Esophagus muscularis mucosa (tissue), 4 donors: ENCODE data around the gene CDC6.

Experiments used
- EP300 ChIP-seq: sonication (generic); formaldehyde crosslinking; IDR thresholded peaks from one replicate; pipeline ENCODE4 v1.6.1; 2017; ENCODE audit warnings: antibody characterized with exemption
- POLR2A ChIP-seq: fragments of 450-650 bp; IDR thresholded peaks from one replicate; pipeline ENCODE4 v1.6.1; 2017; ENCODE audit warnings: antibody characterized with exemption, moderate library complexity, mild to moderate bottlenecking, low read depth
- POLR2AphosphoS5 ChIP-seq, 2 donors: sonication (generic); formaldehyde crosslinking; IDR thresholded peaks; one replicate each; pipeline ENCODE4 v1.6.1; 2017; ENCODE audit warnings: antibody characterized with exemption in 2 of 2
- TF ChIP-seq, protein P1 (sequence below), 3 experiments: fragments of 200-600 bp in 2 of 3; fragments of 450-650 bp in 1 of 3; sonication (generic) in 2 of 3; IDR thresholded peaks; one replicate each; pipeline ENCODE4 v1.5.1; 2017 to 2019; ENCODE audit warnings: antibody characterized with exemption in 3 of 3, mild to moderate bottlenecking in 2 of 3, moderate library complexity in 1 of 3

DNA sequence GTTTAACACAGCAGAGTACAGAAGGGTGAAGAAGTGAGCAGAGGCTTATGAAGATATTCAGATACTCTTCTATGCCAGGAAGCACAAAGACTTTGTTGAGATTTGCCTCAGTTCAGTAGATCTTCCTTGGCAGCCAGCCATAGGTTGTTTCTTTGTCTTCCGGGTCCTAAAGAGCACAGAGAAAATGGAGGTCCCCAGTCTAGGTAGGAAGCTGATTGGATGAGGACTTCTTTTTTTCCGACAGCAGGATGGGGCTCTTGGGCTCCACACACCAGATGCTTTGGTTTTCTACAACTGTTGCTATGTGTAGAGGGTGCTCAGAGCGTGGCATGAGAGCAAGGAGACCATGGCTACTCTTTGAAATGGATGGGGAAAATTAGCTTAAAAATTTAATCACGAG, 8.3 kb upstream of the CDC6 start:
- TF ChIP-seq POLR2A (no peak), POLR2AphosphoS5 (IDR thresholded peaks at IDR 0.05) (no peak), EP300 (no peak)
- TF ChIP-seq, protein P1, sequence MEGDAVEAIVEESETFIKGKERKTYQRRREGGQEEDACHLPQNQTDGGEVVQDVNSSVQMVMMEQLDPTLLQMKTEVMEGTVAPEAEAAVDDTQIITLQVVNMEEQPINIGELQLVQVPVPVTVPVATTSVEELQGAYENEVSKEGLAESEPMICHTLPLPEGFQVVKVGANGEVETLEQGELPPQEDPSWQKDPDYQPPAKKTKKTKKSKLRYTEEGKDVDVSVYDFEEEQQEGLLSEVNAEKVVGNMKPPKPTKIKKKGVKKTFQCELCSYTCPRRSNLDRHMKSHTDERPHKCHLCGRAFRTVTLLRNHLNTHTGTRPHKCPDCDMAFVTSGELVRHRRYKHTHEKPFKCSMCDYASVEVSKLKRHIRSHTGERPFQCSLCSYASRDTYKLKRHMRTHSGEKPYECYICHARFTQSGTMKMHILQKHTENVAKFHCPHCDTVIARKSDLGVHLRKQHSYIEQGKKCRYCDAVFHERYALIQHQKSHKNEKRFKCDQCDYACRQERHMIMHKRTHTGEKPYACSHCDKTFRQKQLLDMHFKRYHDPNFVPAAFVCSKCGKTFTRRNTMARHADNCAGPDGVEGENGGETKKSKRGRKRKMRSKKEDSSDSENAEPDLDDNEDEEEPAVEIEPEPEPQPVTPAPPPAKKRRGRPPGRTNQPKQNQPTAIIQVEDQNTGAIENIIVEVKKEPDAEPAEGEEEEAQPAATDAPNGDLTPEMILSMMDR (IDR thresholded peaks at IDR 0.05): no peak
